Measurements from ENCODE around the gene HECW1.

GRCh38 chr7:43602256-43602655 lies 489.8 kb downstream of the HECW1 start:
- TF ChIP-seq, protein P1, sequence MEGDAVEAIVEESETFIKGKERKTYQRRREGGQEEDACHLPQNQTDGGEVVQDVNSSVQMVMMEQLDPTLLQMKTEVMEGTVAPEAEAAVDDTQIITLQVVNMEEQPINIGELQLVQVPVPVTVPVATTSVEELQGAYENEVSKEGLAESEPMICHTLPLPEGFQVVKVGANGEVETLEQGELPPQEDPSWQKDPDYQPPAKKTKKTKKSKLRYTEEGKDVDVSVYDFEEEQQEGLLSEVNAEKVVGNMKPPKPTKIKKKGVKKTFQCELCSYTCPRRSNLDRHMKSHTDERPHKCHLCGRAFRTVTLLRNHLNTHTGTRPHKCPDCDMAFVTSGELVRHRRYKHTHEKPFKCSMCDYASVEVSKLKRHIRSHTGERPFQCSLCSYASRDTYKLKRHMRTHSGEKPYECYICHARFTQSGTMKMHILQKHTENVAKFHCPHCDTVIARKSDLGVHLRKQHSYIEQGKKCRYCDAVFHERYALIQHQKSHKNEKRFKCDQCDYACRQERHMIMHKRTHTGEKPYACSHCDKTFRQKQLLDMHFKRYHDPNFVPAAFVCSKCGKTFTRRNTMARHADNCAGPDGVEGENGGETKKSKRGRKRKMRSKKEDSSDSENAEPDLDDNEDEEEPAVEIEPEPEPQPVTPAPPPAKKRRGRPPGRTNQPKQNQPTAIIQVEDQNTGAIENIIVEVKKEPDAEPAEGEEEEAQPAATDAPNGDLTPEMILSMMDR (conservative IDR thresholded peaks at IDR 0.05), result no peak
- TF ChIP-seq EZH2 (IDR thresholded peaks at IDR 0.05; ENCODE audit: low read depth), result no peak

Data from PC-9 (cell line).